ENCODE measurements around the gene PROSER2. TPM values are rescaled to one million over a fixed set of nuclear protein-coding genes. Genes with fewer than 3 reads are reported as not detected.
"Not testable (repeated sequence)": the region's sequence is repeated elsewhere in the genome, so short reads cannot be mapped to it uniquely, and the experiment has no call there.

PROSER2 gene
- polyA plus RNA-seq, 6 donors from 2014 or later, result 0.31 to 0.59 TPM; not detected in 4

- H3K27me3 Mint-ChIP-seq; H3K9me3 Mint-ChIP-seq; ATAC-seq (ENCODE audit: low read depth in 2 of 2); H3K27ac Mint-ChIP-seq; H3K4me3 Mint-ChIP-seq; H3K36me3 Mint-ChIP-seq; H3K4me1 Mint-ChIP-seq; DNase-seq: not testable (repeated sequence)
These were observed 29.5 kb downstream of the PROSER2 start for GRCh38 chr10:11852637-11853036.

- H3K9me3 Mint-ChIP-seq, result no peaks in the 10 kb centered on the region
- no peaks in the 10 kb centered on the region for H3K36me3 Mint-ChIP-seq
- no peak overlapping the region for H3K27ac Mint-ChIP-seq
- no peak for ATAC-seq (ENCODE audit: low read depth in 2 of 2)
- H3K4me1 Mint-ChIP-seq, result no peaks in the 10 kb centered on the region
- no peak overlapping the region for H3K4me3 Mint-ChIP-seq
- no peak for DNase-seq
- no peaks in the 10 kb centered on the region for H3K27me3 Mint-ChIP-seq
These were observed 30.3 kb downstream of the PROSER2 start for GRCh38 chr10:11853468-11853867.

GRCh38 chr10:11854301-11854700, 31.1 kb downstream of the PROSER2 start:
- DNase-seq (no peak), ATAC-seq (ENCODE audit: low read depth in 2 of 2) (no peak)
- H3K27me3 Mint-ChIP-seq, result no peaks in the 10 kb centered on the region
- H3K27ac Mint-ChIP-seq, result peak overlapping the region in 1 of 6 donors; percentile 80
- H3K4me3 Mint-ChIP-seq, result no peak overlapping the region
- no peaks in the 10 kb centered on the region for H3K9me3 Mint-ChIP-seq
- no peaks in the 10 kb centered on the region for H3K36me3 Mint-ChIP-seq
- no peaks in the 10 kb centered on the region for H3K4me1 Mint-ChIP-seq

GRCh38 chr10:11856089-11856488, 32.9 kb downstream of the PROSER2 start:
- Mint-ChIP-seq H3K27me3 (no peaks in the 10 kb centered on the region), H3K9me3 (no peaks in the 10 kb centered on the region), H3K27ac (no peak overlapping the region), H3K4me1 (no peaks in the 10 kb centered on the region), H3K36me3 (no peaks in the 10 kb centered on the region), H3K4me3 (no peak overlapping the region)
- ATAC-seq (ENCODE audit: low read depth in 2 of 2) (no peak), DNase-seq (no peak)

GRCh38 chr10:11856678-11857077, 33.5 kb downstream of the PROSER2 start:
- no peaks in the 10 kb centered on the region for H3K9me3 Mint-ChIP-seq
- no peak overlapping the region for H3K27ac Mint-ChIP-seq

GRCh38 chr10:11858093-11858492, 34.9 kb downstream of the PROSER2 start:
- no peaks in the 10 kb centered on the region for H3K9me3 Mint-ChIP-seq
- H3K4me1 Mint-ChIP-seq, result peaks cover 0 to 5% (median 2%) of the 10 kb centered on the region in 3 donors
- H3K4me3 Mint-ChIP-seq, result no peak overlapping the region
- H3K36me3 Mint-ChIP-seq, result no peaks in the 10 kb centered on the region
- ATAC-seq (ENCODE audit: low read depth in 2 of 2), result no peak
- H3K27me3 Mint-ChIP-seq, result no peaks in the 10 kb centered on the region
- DNase-seq, result no peak
- no peak overlapping the region for H3K27ac Mint-ChIP-seq

More at GRCh38 chr10:11856678-11857077, 33.5 kb downstream of the PROSER2 start:
- Mint-ChIP-seq H3K36me3 (no peaks in the 10 kb centered on the region), H3K4me3 (peak overlapping the region in 1 of 8 donors; percentile 35), H3K27me3 (no peaks in the 10 kb centered on the region), H3K4me1 (no peaks in the 10 kb centered on the region)
- no peak for ATAC-seq (ENCODE audit: low read depth in 2 of 2)
- no peak for DNase-seq

GRCh38 chr10:11861341-11861740, 38.2 kb downstream of the PROSER2 start:
- H3K27ac Mint-ChIP-seq, result no peak overlapping the region
- H3K4me3 Mint-ChIP-seq, result peak overlapping the region in 1 of 8 donors; percentile 57
- H3K4me1 Mint-ChIP-seq, result peaks cover 4 to 17% (median 15%) of the 10 kb centered on the region in 3 donors
- no peaks in the 10 kb centered on the region for H3K27me3 Mint-ChIP-seq
- H3K9me3 Mint-ChIP-seq, result no peaks in the 10 kb centered on the region
- H3K36me3 Mint-ChIP-seq, result no peaks in the 10 kb centered on the region
- DNase-seq, result no peak
- no peak for ATAC-seq (ENCODE audit: low read depth in 2 of 2)

GRCh38 chr10:11861811-11862428, 38.8 kb downstream of the PROSER2 start:
- Mint-ChIP-seq H3K9me3 (no peaks in the 10 kb centered on the region), H3K4me3 (peak overlapping the region in 1 of 8 donors; percentile 57), H3K4me1 (peaks cover 4 to 17% (median 15%) of the 10 kb centered on the region in 3 donors), H3K27me3 (no peaks in the 10 kb centered on the region), H3K36me3 (no peaks in the 10 kb centered on the region), H3K27ac (no peak overlapping the region)
- DNase-seq, result no peak
- ATAC-seq (ENCODE audit: low read depth in 2 of 2), result no peak

- H3K9me3 Mint-ChIP-seq, result no peaks in the 10 kb centered on the region
- H3K4me3 Mint-ChIP-seq, result peak overlapping the region in 6 of 8 donors; percentile 26 to 74 (median 55)
- DNase-seq (no peak), ATAC-seq (ENCODE audit: low read depth in 2 of 2) (peak; percentile 38 to 77)
- no peaks in the 10 kb centered on the region for H3K27me3 Mint-ChIP-seq
- H3K27ac Mint-ChIP-seq, result peak overlapping the region in 2 of 6 donors; percentile 51 to 52
- no peaks in the 10 kb centered on the region for H3K36me3 Mint-ChIP-seq
- H3K4me1 Mint-ChIP-seq, result peaks cover 4 to 17% (median 15%) of the 10 kb centered on the region in 3 donors
These were observed 40.4 kb downstream of the PROSER2 start for GRCh38 chr10:11863353-11864109.

- DNase-seq (no peak), ATAC-seq (ENCODE audit: low read depth in 2 of 2) (no peak)
- no peaks in the 10 kb centered on the region for H3K36me3 Mint-ChIP-seq
- H3K27me3 Mint-ChIP-seq, result no peaks in the 10 kb centered on the region
- H3K4me1 Mint-ChIP-seq, result peaks cover 4 to 17% (median 15%) of the 10 kb centered on the region in 3 donors
- no peaks in the 10 kb centered on the region for H3K9me3 Mint-ChIP-seq
- H3K27ac Mint-ChIP-seq, result peak overlapping the region in 1 of 6 donors; percentile 83
- peak overlapping the region in 1 of 8 donors; percentile 32 for H3K4me3 Mint-ChIP-seq
These were observed 41.6 kb downstream of the PROSER2 start for GRCh38 chr10:11864727-11865126.

GRCh38 chr10:11865561-11865960, 42.4 kb downstream of the PROSER2 start:
- H3K27me3 Mint-ChIP-seq, result no peaks in the 10 kb centered on the region

GRCh38 chr10:11866199-11866925, 43.2 kb downstream of the PROSER2 start:
- H3K27me3 Mint-ChIP-seq, result peaks cover 0 to 7% (median 0%) of the 10 kb centered on the region in 3 donors
- H3K4me1 Mint-ChIP-seq, result peaks cover 4 to 19% (median 19%) of the 10 kb centered on the region in 3 donors
- DNase-seq, result no peak
- no peaks in the 10 kb centered on the region for H3K36me3 Mint-ChIP-seq
- H3K27ac Mint-ChIP-seq, result no peak overlapping the region
- H3K4me3 Mint-ChIP-seq, result no peak overlapping the region
- no peak for ATAC-seq (ENCODE audit: low read depth in 2 of 2)
- no peaks in the 10 kb centered on the region for H3K9me3 Mint-ChIP-seq

More at GRCh38 chr10:11865561-11865960, 42.4 kb downstream of the PROSER2 start:
- Mint-ChIP-seq H3K27ac (peak overlapping the region in 1 of 6 donors; percentile 54), H3K36me3 (no peaks in the 10 kb centered on the region), H3K4me1 (peaks cover 4 to 17% (median 15%) of the 10 kb centered on the region in 3 donors), H3K4me3 (no peak overlapping the region), H3K9me3 (no peaks in the 10 kb centered on the region)
- DNase-seq, result no peak
- no peak for ATAC-seq (ENCODE audit: low read depth in 2 of 2)

GRCh38 chr10:11869219-11869618, 46.1 kb downstream of the PROSER2 start:
- Mint-ChIP-seq H3K27ac (no peak overlapping the region), H3K36me3 (no peaks in the 10 kb centered on the region), H3K4me1 (peaks cover 2 to 9% (median 5%) of the 10 kb centered on the region in 3 donors), H3K27me3 (peaks cover 0 to 18% (median 8%) of the 10 kb centered on the region in 3 donors), H3K9me3 (no peaks in the 10 kb centered on the region), H3K4me3 (no peak overlapping the region)
- ATAC-seq (ENCODE audit: low read depth in 2 of 2) (no peak), DNase-seq (no peak)

Measured in naive B cell (primary cell).